SK-N-SH treated with all-trans-retinoic acid at 6 μM for 48 hours (cell line): ENCODE results near the gene TAF1B.

ENCODE experiments used
- ATAC-seq: fragments of 200-7000 bp; cut with Tn5 transposase; 3 replicates; pipeline ENCODE4 v1.9.1; 2020; ENCODE audit warnings: mild to moderate bottlenecking, moderate library complexity
- ARNTL ChIP-seq: fragments of 450-650 bp; formaldehyde crosslinking; IDR thresholded peaks from 2 replicates; pipeline ENCODE4 v1.5.0; 2020; ENCODE audit warnings: low read depth, mild to moderate bottlenecking, moderate library complexity, borderline replicate concordance
- BACH2 ChIP-seq: fragments of 250-450 bp; sonication (Bioruptor Pico); IDR thresholded peaks from 2 replicates; pipeline ENCODE4 v1.9.0; 2021; ENCODE audit warnings: mild to moderate bottlenecking, borderline replicate concordance
- CREB5 ChIP-seq: fragments of 250-450 bp; sonication (Bioruptor Pico); IDR thresholded peaks from 2 replicates; pipeline ENCODE4 v1.5.1; 2020; ENCODE audit warnings: low read depth, mild to moderate bottlenecking, moderate library complexity
- CSDC2 ChIP-seq: fragments of 250-450 bp; sonication (Bioruptor Pico); IDR thresholded peaks from 2 replicates; pipeline ENCODE4 v1.5.0; 2020; ENCODE audit warnings: mild to moderate bottlenecking, moderate library complexity
- CSRNP3 ChIP-seq: fragments of 250-450 bp; sonication (Bioruptor Pico); IDR thresholded peaks from 2 replicates; pipeline ENCODE4 v1.5.1; 2021; ENCODE audit warnings: mild to moderate bottlenecking, moderate library complexity
- ESRRG ChIP-seq: fragments of 250-450 bp; sonication (Bioruptor Pico); IDR thresholded peaks from 2 replicates; pipeline ENCODE4 v1.6.1; 2021; ENCODE audit warnings: mild to moderate bottlenecking
- GLIS3 ChIP-seq: fragments of 250-450 bp; sonication (Bioruptor Pico); IDR thresholded peaks from 2 replicates; pipeline ENCODE4 v1.5.0; 2020; ENCODE audit warnings: mild to moderate bottlenecking, moderate library complexity
- ISL1 ChIP-seq: fragments of 250-450 bp; sonication (Bioruptor Pico); IDR thresholded peaks from 2 replicates; pipeline ENCODE4 v2.1.2; 2022; ENCODE audit warnings: mild to moderate bottlenecking, moderate library complexity
- OSR1 ChIP-seq: fragments of 250-450 bp; sonication (Bioruptor Pico); IDR thresholded peaks from 2 replicates; pipeline ENCODE4 v1.8.0; 2022; ENCODE audit warnings: moderate library complexity, mild to moderate bottlenecking, inconsistent platforms
- PATZ1 ChIP-seq: fragments of 250-450 bp; sonication (Bioruptor Pico); IDR thresholded peaks from 2 replicates; pipeline ENCODE4 v1.8.0; 2020; ENCODE audit warnings: mild to moderate bottlenecking, moderate library complexity, borderline replicate concordance
- POU6F1 ChIP-seq: fragments of 250-450 bp; sonication (Bioruptor Pico); IDR thresholded peaks from 2 replicates; pipeline ENCODE4 v1.8.0; 2021; ENCODE audit warnings: low read depth, mild to moderate bottlenecking, moderate library complexity, borderline replicate concordance
- PPARA ChIP-seq: fragments of 250-450 bp; sonication (Bioruptor Pico); IDR thresholded peaks from 2 replicates; pipeline ENCODE4 v1.5.0; 2020; ENCODE audit warnings: mild to moderate bottlenecking, borderline replicate concordance
- RARB ChIP-seq: fragments of 250-450 bp; sonication (Bioruptor Pico); IDR thresholded peaks from 2 replicates; pipeline ENCODE4 v1.8.0; 2021; ENCODE audit warnings: mild to moderate bottlenecking, moderate library complexity
- SNAI2 ChIP-seq: fragments of 250-450 bp; sonication (Bioruptor Pico); IDR thresholded peaks from 2 replicates; pipeline ENCODE4 v1.5.0; 2020; ENCODE audit warnings: mild to moderate bottlenecking, moderate library complexity
- TCF4 ChIP-seq: fragments of 250-450 bp; sonication (Bioruptor Pico); IDR thresholded peaks from 2 replicates; pipeline ENCODE4 v1.8.0; 2021; ENCODE audit warnings: mild to moderate bottlenecking, moderate library complexity, borderline replicate concordance
- TOX ChIP-seq: fragments of 250-450 bp; sonication (Bioruptor Pico); IDR thresholded peaks from 2 replicates; pipeline ENCODE4 v1.8.0; 2021; ENCODE audit warnings: mild to moderate bottlenecking, moderate library complexity, borderline replicate concordance
- TSHZ2 ChIP-seq: fragments of 250-450 bp; sonication (Bioruptor Pico); IDR thresholded peaks from 2 replicates; pipeline ENCODE4 v1.5.0; 2020; ENCODE audit warnings: mild to moderate bottlenecking, moderate library complexity
- ZC3H10 ChIP-seq: fragments of 250-450 bp; sonication (Bioruptor Pico); IDR thresholded peaks from 2 replicates; pipeline ENCODE4 v1.5.1; 2021; ENCODE audit warnings: mild to moderate bottlenecking, moderate library complexity
- ZFP3 ChIP-seq: fragments of 250-450 bp; sonication (Bioruptor Pico); IDR thresholded peaks from 2 replicates; pipeline ENCODE4 v1.5.0; 2020; ENCODE audit warnings: mild to moderate bottlenecking, moderate library complexity
- ZFP30 ChIP-seq: fragments of 450-650 bp; formaldehyde crosslinking; IDR thresholded peaks from 2 replicates; pipeline ENCODE4 v1.5.0; 2022; ENCODE audit warnings: mild to moderate bottlenecking, moderate library complexity
- ZNF565 ChIP-seq: fragments of 450-650 bp; formaldehyde crosslinking; conservative IDR thresholded peaks from 2 replicates; pipeline ENCODE4 v1.5.0; 2020; ENCODE audit warnings: low read depth, mild to moderate bottlenecking, moderate library complexity
- ZNF70 ChIP-seq: fragments of 450-650 bp; formaldehyde crosslinking; IDR thresholded peaks from 2 replicates; pipeline ENCODE4 v1.5.0; 2020; ENCODE audit warnings: mild to moderate bottlenecking, moderate library complexity
- ZNF8 ChIP-seq: fragments of 450-650 bp; formaldehyde crosslinking; IDR thresholded peaks from 2 replicates; pipeline ENCODE4 v1.5.0; 2020; ENCODE audit warnings: mild to moderate bottlenecking, moderate library complexity

The TAF1B gene

GRCh38 chr2:9814129-9814868 is 29.0 kb upstream of the TAF1B start:
- no peak for ATAC-seq
- TF ChIP-seq OSR1 (CRISPR knock-in tag) (no peak), TOX (CRISPR knock-in tag) (no peak), GLIS3 (CRISPR knock-in tag) (no peak), ZFP30 (CRISPR knock-in tag) (no peak), ESRRG (CRISPR knock-in tag) (no peak), PATZ1 (CRISPR knock-in tag) (no peak), RARB (CRISPR knock-in tag) (no peak), PPARA (CRISPR knock-in tag) (no peak), BACH2 (no peak), SNAI2 (CRISPR knock-in tag) (no peak), ZNF70 (CRISPR knock-in tag) (no peak), CSRNP3 (CRISPR knock-in tag) (no peak), TCF4 (CRISPR knock-in tag) (no peak), CREB5 (CRISPR knock-in tag) (no peak), CSDC2 (CRISPR knock-in tag) (no peak), POU6F1 (CRISPR knock-in tag) (no peak), ISL1 (CRISPR knock-in tag) (no peak), ZNF8 (CRISPR knock-in tag) (no peak), TSHZ2 (no peak)

- ATAC-seq: no peak
- TF ChIP-seq PATZ1 (CRISPR knock-in tag) (no peak), ISL1 (CRISPR knock-in tag) (no peak), ZNF8 (CRISPR knock-in tag) (no peak), ZFP3 (CRISPR knock-in tag) (no peak), RARB (CRISPR knock-in tag) (no peak), ZC3H10 (CRISPR knock-in tag) (no peak), TSHZ2 (no peak), TCF4 (CRISPR knock-in tag) (no peak), BACH2 (no peak), TOX (CRISPR knock-in tag) (no peak), PPARA (CRISPR knock-in tag) (no peak), ARNTL (CRISPR knock-in tag) (no peak), CREB5 (CRISPR knock-in tag) (no peak), SNAI2 (CRISPR knock-in tag) (no peak), CSDC2 (CRISPR knock-in tag) (no peak), ESRRG (CRISPR knock-in tag) (no peak), ZNF565 (CRISPR knock-in tag) (no peak)
These were observed 28.2 kb upstream of the TAF1B start for GRCh38 chr2:9815076-9815475.
